ENCODE results near the gene RPUSD4.

RPUSD4 gene

DNA sequence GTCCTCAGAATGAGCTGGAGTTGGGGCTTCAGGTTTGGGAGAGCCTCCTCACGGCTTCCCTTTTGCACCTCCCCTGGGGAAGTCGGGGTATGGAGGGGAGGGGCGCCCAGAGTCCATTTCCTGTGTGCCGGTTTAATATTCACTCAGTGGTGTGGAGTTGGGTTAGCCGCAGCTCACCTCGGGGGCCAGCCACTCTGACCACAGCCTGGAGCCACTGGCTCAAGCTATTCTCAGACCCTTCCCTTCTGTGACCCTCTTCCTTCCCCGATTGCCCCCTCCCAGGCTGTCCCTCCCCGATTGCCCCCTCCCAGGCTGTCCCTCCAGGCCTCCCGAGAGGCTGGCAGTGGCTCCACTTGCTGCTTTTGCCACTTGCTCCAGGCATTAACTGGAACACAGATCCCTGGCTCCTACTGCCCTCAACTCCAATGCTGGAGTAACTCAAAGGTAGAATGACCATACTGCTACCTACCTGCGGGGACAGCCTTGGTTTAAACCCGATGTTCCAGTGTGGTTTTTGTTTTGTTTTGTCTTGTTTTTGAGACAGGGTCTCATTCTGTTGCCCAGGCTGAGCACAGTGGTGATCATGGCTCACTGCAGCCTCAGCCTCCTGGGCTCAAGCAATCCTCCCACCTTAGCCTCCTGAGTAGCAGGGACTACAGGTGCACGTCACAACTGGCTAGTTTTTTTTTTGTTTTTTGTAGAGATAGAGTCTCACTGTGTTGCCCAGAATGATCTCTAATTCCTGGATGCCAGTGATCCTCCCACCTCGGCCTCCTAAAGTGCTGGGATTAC is 29.3 kb downstream of the RPUSD4 start:
- no peak for DNase-seq

GRCh38 chr11:126176853-126177470 is 34.5 kb downstream of the RPUSD4 start:
- DNase-seq = no peak

- DNase-seq = peak; percentile 61
Observed at GRCh38 chr11:126175393-126175792, 36.1 kb downstream of the RPUSD4 start.

- DNase-seq = no peak
Observed at GRCh38 chr11:126174816-126175215, 36.6 kb downstream of the RPUSD4 start.

- no peak for DNase-seq
Observed at GRCh38 chr11:126173257-126173656, 38.2 kb downstream of the RPUSD4 start.

GRCh38 chr11:126172596-126173038 is 38.8 kb downstream of the RPUSD4 start:
- peak; percentile 89 for DNase-seq

DNA sequence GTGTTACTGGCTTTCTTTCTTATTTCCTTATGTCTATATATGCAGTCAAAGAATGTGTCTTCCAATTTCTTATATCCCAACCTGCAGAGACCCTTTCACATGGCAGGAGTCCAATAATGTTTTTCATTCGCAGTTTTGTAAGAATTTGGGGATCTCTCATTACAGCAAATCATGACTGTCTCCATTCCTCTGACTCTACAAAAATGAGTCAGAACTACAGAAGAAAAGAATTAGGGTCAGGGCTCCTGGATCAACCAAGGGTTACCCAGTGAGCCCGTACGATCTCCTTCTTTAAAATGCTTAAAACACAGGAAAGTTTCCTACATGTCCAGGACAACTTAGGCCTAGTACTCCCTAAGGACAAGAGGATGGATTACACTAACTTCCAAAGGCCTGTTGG is 42.2 kb downstream of the RPUSD4 start:
- no peak for DNase-seq

DNA sequence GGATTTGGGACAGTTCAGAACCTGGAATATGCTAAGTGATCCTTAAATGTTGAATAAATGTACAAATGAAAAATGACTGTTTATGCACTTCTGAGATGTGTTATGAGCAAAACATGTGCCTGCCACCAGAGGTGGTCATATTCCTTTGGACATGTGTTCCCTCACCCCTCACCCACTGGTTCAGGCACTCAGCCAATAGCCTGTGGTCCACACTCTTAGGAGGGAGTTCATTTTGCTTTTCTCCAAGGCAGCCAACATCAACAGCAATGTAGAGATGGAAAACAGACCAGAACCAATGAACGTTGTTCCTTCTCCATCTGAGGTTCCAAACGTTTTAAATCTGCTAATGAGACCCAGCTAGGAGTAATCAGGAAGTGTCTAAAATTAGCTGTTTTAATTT is 44.0 kb downstream of the RPUSD4 start:
- DNase-seq = peak; percentile 28

GRCh38 chr11:126166413-126166812 is 45.0 kb downstream of the RPUSD4 start:
- DNase-seq = no peak

- no peak for DNase-seq
Observed at GRCh38 chr11:126165757-126166156, 45.7 kb downstream of the RPUSD4 start.

DNA sequence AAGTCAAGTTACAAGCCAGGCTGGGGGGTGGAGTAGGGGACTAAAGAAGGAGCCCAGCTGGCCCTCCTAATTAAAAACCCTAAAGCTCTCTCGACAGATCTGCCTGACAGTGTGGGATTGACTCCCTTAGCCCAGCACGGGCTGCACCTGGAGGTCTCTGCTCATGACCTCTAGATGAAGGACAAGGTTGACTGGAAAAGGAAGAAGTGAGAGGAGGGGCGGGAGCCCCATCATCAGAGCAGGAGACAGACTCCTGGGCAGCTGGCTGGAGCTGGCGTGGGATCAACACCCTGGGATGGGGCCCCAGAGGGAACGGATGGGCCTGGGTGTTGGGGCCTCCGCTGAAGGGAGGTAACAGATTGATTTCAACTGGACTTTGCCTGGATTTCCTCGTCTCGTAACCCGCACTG is 46.1 kb downstream of the RPUSD4 start:
- DNase-seq = no peak

DNA sequence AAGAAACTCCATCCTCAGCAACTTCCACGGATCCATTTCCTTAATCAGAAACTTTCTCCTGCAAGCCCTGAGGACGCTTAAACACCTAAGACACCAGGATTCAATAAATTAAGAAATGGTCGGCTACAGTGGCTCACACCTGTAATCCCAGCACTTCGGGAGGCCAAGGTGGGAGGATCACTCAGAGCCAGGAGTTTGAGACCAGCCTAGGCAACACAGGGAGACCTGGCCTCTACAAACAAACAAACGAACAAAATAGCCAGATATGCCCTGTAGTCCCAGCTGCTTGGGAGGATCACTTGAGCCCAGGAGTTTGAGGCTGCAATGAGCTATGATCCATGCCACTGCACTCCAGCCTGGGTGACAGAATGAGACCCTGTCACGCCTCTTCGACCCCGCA is 46.7 kb downstream of the RPUSD4 start:
- no peak for DNase-seq

DNA sequence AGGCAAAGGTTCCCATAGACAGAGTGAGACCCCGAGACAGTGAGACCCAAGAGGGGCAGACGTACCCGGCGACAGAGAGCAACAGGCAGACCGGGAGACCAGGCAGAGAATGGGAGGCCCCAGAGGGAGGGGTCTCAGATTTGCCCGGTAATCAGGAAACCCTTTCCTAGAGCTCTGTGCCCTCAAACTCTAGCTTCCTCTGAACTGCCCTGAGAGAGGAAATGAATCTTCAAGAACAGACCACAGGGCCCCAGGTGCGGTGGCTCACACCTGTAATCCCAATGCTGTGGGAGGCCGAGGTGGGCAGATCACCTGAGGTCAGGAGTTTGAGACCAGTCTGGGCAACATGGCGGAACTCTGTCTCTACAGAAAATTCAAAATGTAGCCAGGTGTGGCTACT is 47.7 kb downstream of the RPUSD4 start:
- DNase-seq = no peak

DNA sequence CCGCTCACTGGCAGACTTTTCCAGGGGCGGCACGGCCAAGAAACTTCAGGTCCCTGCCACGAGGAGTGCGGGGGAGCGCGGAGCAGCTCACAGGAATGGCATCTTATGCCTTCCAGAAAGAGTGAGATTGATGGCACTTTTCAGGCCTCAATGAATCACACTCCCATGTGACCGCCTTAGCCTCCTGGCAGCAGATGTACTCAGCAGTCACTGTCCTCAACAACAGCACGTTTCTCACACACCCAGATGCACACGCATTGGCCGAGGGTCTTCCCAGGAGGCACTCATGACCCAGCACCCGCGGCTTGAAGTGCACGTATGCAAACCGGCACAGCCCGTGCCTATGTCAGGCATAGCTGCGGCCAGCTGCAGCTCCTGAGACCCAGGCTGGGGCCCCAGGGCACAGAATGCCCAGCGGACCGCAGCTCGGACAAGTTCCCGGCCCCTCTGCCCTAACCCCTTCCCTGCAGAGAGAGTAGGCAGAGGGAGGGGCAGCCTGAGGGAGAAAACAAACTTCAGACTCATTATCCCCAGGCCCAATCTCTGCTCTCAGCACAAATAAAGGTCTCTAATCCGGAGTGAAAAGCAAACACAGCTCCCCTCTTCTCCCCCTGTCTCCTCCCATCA is 48.3 kb downstream of the RPUSD4 start:
- peak; percentile 89 for DNase-seq

DNA sequence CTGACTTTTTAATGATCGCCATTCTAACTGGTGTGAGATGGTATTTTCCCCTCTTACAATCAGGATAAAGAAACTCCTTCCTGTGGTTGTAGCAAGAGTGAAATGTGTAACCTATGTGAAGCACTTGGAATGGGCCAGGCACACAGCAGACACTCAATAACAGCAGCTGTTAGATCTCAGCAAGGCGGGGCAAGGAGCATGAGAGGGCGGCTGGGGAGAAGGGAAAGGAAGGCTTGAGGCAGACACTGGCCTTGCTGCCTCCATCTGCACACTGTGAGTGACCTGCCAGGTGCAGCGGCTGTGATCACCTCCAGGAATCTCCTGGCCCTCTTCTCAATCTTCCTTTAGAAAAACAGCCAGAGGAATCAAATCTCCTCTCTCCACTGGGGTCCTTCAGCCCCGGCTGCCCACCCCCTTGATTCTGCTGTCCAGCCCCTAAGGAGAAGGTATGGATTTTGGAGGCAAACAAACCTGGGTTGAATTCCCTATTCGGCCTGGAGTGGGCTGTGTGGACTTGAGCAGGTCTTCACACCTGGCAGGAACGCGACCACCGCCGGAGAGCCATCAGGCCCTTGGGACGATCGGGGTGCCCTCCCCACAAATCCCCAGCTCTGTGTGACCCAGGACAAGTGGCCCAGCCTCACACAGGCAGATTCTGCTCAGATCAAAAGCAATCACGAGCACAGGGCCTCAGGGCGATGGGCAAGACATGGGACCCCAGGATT is 49.0 kb downstream of the RPUSD4 start:
- DNase-seq = no peak

GRCh38 chr11:126161023-126161391 is 50.4 kb downstream of the RPUSD4 start:
- no peak for DNase-seq

- no peak for DNase-seq
Observed at GRCh38 chr11:126160345-126161022, 51.0 kb downstream of the RPUSD4 start.

DNA sequence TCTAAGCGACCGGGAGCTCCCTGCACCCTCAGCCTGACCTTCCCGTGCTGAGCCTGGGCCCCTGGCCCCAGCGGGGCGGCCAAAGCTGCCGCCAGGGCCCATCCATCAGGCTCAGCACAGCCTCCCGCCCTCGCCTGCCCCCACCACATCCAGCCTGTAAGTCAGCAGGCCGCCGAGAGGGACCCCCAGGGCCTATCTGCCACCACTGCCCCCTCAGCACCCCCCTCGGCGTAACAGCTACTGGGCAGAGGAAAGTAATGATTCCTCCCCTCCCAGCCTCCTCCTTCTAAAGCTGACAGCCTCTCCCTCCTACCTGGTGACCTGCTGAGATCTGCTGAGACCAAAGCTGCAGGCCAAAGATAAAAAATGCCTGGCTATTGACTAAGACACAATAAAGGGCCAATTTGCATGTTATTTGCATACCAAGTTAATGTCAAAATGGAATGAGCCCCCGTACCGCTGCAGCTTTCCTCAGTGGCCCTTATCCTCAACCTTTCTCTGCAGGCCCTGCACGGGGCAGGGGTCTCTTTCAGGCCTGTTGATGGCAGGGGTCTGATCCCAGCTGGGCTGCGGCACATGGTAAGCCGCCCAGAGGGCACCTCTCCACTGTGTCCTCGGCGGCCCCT is 51.6 kb downstream of the RPUSD4 start:
- DNase-seq = no peak

DNA sequence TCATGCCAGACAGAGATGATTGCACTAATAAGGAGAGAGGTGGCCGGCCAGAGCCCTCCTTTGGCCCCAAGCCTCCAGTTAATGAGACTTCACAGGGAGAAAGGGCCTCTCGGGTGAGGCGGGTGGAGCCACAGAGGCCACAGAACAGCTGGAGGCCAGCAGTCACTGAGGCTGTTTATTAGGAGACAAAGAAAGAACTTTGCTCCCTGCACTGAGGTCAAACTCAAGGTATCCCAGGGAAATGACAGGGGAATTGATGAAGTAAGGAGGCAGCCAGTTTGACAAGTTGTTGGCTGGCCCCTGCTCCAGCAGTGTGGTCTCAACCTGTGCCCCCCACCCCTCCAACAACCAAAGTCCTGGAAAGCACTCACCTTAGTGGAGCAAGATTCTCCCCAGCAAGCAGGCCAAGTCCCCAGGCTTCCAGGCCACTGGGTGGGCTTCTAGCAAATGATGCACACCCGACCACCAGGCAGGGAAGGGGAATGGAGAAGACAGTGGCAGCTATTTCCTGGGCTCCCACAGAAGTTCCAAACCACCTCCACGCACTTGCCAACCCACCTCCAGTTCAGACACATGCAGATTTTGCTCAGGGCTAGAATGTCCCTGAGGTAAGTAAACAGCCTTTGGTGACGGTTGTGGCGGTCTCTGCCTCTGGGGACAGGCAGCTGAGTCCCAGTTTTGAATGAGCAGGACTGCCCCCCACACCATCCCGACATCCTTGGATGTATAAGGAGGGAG is 53.2 kb downstream of the RPUSD4 start:
- DNase-seq = no peak

GRCh38 chr11:126157326-126158030 is 54.0 kb downstream of the RPUSD4 start:
- no peak for DNase-seq

- DNase-seq = no peak
Observed at GRCh38 chr11:126156814-126157213, 54.6 kb downstream of the RPUSD4 start.
